ENCODE data around the gene ZNF19. TPM values are rescaled to one million over a fixed set of nuclear protein-coding genes. Genes with fewer than 3 reads are reported as not detected.

The ZNF19 gene
- total RNA-seq, 1 donor from 2014 or later = 0.81 TPM

DNA sequence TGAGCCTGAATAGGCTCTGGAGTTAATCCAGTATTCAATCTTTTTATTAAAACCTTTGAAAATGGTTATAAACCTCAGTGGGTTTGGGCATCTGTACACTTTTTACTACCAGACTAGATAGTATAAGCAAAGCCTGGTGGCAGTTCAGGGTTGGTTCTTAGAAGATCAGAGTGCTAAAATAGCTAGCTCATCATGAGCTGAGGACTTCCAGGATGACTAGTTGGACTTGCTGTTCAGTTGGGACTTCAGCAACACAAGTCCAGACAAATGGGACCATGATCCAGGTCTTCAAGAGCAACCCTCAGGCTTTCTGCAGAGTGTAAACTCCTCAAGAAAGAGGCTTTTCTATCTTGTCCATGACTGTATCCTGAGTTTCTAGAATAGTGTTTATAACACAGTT, 1.2 kb upstream of the ZNF19 start:
- TF ChIP-seq, protein P1, sequence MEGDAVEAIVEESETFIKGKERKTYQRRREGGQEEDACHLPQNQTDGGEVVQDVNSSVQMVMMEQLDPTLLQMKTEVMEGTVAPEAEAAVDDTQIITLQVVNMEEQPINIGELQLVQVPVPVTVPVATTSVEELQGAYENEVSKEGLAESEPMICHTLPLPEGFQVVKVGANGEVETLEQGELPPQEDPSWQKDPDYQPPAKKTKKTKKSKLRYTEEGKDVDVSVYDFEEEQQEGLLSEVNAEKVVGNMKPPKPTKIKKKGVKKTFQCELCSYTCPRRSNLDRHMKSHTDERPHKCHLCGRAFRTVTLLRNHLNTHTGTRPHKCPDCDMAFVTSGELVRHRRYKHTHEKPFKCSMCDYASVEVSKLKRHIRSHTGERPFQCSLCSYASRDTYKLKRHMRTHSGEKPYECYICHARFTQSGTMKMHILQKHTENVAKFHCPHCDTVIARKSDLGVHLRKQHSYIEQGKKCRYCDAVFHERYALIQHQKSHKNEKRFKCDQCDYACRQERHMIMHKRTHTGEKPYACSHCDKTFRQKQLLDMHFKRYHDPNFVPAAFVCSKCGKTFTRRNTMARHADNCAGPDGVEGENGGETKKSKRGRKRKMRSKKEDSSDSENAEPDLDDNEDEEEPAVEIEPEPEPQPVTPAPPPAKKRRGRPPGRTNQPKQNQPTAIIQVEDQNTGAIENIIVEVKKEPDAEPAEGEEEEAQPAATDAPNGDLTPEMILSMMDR (conservative IDR thresholded peaks at IDR 0.05; ENCODE audit: low read depth, low read length) = no peak
- H3K4me3 ChIP-seq (ENCODE audit: low read depth, low read length) = no peak overlapping the region
- no peak for DNase-seq (ENCODE audit: low read depth)

DNA sequence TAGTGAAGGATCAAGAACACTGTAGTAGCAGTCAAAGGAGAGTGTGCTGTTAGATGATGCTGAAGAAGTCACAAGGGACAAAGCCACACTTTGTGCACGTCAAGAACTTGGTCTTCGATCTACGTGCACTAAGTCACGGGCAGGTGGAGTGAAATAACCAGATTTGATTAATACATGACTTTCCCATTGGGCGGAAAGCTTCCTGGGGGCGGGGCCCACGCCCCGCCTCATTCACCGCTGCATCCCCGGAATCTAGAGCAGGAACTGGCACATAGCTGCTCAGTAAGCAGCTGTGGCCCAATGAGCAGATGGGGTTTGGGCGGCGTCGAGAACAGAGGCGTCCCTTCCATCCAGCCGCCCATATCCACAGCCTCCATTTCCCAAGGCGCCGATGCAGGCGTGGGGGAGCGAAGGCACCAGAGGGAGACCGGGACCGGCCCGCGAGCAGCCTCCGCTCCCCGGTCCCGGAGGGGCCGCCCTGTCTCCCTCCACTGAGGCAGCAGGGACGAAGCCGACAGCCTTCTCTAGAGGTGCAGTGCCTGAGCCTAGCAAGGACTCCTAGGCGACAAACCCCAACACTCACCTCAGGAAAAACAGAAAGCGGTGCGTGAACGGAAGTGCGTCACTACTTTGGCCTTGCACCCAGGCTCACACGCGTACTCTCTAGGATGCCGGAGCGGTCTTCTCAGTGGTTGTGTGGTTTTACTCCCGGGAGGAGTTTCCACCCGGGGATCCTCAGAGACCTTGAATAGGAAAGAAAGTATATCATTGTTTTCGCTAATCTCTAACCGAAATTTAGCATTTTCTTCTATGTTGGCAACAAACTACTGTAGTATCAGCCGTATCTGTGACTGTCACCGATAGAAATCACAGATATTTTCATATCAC, 4.9 kb downstream of the ZNF19 start:
- TF ChIP-seq, protein P1 (conservative IDR thresholded peaks at IDR 0.05; ENCODE audit: low read depth, low read length) = no peak
- H3K4me3 ChIP-seq (ENCODE audit: low read depth, low read length) = peak overlapping the region; percentile 97
- peak; percentile 70 for DNase-seq (ENCODE audit: low read depth)

DNA sequence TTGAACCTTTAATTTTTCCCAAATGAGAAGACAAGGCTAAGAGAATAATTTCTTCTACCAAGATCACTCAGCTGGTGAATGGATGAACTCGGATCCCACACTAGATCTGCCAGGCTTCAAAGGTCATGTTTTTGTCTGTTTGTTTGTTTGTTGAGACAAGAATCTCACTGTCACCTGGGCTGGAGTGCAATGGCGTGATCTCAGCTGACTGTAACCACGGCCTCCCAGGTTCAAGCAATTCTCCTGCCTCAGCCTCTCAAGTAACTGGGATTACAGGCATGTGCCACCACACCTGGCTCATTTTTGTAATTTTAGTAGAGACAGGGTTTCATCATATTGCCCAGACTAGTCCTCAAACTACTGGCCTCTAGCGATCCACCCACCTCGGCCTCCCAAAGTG, 6.6 kb downstream of the ZNF19 start:
- DNase-seq (ENCODE audit: low read depth) = no peak
- TF ChIP-seq, protein P1 (conservative IDR thresholded peaks at IDR 0.05; ENCODE audit: low read depth, low read length) = no peak
- no peak overlapping the region for H3K4me3 ChIP-seq (ENCODE audit: low read depth, low read length)

DNA sequence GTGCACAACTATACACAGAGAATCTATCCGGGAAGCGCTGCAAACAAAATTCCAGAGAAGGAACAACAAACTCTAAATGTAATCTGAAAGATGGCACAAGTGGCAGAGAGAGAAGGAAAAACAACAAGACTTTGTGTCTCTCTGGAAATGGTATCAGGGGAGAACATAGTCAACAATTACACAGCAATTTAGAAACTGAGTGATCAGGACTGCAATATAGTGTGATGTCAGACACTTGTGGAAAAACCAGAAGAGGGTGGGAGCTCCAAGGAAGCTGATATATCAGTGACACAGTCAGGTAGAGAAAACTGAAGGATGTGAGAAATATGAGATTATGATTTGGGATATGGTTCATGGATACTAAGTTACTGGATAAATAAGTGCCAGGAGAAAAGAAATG, 8.2 kb downstream of the ZNF19 start:
- DNase-seq (ENCODE audit: low read depth) = no peak
- H3K4me3 ChIP-seq (ENCODE audit: low read depth, low read length) = no peak overlapping the region
- TF ChIP-seq, protein P1 (conservative IDR thresholded peaks at IDR 0.05; ENCODE audit: low read depth, low read length) = no peak

DNA sequence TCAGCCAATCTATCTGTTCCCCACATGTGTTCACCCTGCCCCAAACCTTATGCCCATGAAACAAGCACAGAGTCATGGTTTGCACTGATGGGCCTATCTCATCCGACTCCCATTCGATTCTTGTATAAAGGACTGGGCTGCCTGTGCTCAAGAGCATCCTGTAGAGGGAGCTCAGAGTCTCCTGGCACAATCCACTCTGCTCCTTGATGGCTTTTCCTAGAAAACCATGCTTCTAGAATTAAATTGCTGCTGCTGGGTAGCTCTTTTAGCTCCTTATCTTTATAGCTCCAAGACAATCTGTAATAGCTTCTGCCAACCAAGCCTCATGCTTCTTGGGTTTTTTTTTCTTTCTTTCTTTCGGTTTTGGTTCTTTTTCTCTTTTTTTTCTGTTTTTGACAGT, 9.7 kb downstream of the ZNF19 start:
- DNase-seq (ENCODE audit: low read depth) = no peak
- TF ChIP-seq, protein P1 (conservative IDR thresholded peaks at IDR 0.05; ENCODE audit: low read depth, low read length) = peak; percentile 68

DNA sequence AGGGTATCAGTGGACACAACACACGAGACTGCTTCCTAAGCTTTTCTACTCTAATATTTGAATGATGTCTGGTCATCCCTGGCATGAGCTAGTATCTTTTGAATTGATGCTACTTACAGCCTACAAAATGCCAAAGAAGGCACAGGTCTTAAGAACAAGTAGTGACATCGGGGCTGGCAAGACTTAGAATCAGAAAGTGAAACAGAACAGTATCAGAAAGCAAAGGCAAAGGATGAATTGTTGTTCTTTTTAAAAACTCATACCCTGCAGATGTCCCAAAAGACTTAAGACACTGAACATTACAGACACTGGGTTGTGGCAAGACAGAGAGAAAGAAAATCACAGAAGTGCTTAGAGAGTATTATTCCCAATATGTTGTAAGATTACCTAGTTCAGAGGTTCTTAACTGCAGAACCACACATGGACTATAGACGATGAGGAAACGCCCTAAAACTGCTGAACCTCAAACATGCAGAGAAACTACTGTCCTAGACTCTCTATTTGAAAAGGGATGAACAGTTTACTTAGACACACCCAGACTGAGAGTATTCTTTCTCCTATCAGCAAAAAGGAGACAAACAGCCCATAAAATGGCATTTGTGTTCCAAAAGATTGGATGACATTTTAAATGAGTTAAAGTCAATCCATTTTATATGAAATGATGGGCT, 12.5 kb downstream of the ZNF19 start:
- TF ChIP-seq, protein P1 (conservative IDR thresholded peaks at IDR 0.05; ENCODE audit: low read depth, low read length) = no peak
- no peak for DNase-seq (ENCODE audit: low read depth)
- no peak overlapping the region for H3K4me3 ChIP-seq (ENCODE audit: low read depth, low read length)

More for the DNA sequence above, 9.7 kb downstream of the ZNF19 start:
- H3K4me3 ChIP-seq (ENCODE audit: low read depth, low read length) = no peak overlapping the region
